ENCODE data around the gene TMEM240.
"Not testable (repeated sequence)": the region's sequence is repeated elsewhere in the genome, so short reads cannot be mapped to it uniquely, and the experiment has no call there.

The TMEM240 gene

DNA sequence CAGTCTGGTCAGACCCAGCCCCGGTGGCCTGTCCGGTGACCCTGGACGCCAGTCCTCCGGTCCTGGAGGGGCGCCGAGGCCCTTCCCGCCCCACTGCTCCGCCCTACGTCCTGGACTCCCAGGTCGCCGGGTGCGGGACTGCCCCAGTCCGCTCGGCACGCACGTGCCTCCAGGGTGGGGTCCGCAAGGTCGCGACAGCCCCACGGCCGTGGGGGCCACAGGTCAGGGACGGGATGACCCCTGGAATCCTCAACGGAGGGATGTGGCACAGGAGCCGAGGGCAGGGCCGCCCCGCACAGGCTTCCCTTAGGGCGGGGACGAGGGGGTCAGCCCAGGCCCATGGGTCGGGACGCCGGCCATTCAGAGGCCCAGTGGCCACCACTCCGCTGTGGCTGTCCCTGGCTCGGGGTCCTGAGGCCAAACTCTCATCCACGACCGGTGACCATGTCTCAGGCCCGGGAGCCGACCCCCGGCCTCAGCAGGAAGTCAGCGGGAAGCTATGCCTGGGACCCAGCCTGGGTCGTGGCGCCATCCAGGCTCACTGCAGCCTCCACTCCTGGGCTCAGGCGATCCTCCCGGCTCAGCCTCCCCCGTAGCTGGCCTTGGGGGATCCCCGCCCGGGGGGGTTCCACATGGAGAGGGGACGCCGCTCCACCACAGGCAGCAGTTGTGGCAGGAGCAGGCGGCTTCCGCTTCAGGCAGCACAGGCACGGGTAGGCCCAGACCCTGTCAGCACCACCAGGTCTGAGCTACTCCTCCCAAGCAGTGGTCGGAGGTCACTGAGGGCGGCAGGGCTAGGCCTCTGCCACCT, 599 bp upstream of the TMEM240 start:
- DNase-seq (ENCODE audit: low read depth in 3 of 3) = no peak

DNA sequence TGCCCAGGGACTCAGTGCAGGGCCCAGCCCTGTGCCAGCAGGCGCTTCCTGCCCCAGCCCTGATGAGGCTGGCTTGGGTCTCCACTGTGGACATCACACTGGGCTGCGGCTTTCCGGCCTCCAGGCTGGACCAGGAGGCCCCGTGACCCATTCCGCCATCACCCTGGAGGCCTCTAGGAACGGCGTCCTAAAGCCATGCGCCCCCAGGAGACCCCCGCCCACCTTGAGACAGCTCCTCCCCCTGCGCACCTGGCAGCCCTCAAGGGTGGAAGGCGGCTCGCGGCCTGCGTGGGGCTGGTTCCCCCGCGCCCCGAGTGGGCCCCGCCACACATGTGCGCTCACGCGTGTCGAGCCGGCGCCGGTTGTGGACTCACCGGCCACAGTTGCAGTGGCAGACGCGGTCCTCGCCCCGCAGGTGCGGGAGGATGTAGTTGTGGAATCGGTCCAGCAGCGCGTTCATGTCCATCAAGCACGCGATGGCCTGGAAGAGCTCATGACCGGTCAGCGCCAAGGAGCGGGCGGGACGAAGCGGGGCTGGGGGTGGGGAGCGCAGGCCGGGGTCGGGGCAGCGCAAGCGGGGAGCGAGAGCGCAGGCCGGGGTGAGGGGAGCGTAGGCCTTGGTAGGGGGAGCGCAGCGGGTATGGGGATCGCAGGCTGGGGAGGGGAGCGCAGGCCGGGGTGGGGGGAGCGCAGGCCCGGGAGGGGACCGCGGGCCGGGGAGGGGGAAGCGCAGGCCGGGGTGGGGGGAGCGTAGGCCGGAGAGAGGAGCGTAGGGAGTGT, 924 bp downstream of the TMEM240 start:
- no peak for DNase-seq (ENCODE audit: low read depth in 3 of 3)

DNA sequence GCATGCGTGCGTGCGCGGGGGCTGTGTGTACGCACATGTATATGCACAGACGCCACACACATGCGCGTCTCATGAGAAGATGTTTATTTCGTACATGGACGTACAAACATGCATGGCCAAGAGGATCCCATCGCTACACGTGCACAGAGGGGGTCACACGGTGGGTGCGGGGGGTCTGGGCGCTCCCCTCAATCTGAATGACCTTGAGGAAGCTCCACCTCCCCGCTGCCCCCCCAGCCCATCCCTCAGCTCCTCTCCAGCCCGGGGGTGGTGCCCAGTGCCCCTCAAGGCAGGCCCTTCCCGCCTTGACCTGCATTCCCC, 1.5 kb downstream of the TMEM240 start:
- DNase-seq (ENCODE audit: low read depth in 3 of 3) = no peak

DNA sequence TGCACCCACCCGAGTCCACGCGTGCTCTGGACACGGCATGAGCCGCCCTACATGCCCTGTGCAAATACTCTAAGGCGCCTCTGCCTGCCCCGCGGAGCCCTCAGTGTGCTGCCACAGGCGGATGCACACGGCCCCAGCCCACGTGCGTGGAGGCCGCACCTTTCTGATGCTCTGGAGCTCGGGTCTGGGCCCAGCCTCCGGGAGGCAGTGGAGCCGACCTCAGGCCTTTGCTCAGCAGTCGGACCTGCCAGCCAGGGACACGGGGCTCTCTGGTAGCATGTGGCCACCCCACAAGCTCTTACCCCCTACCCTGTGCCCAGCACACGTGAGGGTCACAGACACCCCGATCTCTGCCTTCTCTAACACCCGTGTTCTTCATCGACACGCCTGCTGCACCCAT, 2.1 kb downstream of the TMEM240 start:
- DNase-seq (ENCODE audit: low read depth in 3 of 3) = no peak

DNA sequence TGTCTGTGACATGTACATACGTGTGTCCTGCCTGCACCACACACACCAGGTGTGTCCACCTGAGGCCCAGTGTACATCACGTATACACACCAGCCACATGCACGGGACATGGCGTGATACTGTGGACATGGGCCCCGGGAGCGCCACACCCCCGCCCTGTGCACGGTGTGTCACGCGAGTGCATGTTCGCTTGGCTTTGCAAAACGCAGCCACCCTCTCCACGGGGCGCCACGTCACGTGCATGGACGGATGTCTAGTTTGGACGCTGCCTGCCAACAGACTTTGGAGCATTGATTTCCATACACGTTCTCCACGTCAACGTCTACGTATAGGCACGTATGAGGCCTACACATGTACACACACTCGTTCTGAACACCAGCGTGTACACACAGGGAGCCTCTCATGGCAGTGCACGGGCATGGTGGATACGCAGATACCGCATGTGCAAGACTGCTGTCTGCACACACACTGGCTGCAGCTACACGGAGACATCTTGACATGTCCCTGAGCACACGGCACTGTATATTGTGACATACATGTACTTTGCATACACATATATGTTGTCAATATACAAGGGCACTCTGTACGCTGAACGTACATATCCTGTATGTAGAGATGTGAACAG, 2.7 kb downstream of the TMEM240 start:
- no peak for DNase-seq (ENCODE audit: low read depth in 3 of 3)

DNA sequence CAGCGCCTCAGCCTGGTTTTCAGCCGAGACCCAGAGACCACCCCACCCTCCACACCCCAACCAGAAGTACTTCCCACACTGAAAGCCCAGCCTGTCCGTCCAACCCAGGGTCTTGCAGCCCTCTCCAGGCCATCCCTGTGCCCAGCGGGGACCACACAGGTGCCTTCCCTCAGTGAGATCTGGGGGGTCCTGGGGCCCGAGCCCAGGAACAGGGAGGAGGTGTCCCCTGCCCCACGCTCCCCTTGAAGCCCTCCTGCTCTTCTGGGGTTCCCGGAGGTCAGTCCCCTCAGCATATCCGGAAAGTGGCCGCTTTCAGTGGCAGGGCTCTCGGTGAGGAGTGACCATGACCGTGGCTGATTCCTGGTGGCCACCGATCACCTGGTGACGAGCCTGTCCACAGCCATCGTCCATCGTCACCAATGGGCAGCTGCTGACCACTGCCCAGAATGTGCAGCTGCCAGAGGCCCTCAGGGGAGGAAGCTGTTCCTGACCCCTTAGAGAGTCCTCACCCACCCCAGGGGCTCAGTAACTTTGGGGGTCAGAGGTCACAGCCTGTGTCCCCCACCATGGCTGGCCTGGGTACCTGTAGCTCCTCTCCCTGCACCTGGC, 3.4 kb downstream of the TMEM240 start:
- DNase-seq (ENCODE audit: low read depth in 3 of 3) = no peak

DNA sequence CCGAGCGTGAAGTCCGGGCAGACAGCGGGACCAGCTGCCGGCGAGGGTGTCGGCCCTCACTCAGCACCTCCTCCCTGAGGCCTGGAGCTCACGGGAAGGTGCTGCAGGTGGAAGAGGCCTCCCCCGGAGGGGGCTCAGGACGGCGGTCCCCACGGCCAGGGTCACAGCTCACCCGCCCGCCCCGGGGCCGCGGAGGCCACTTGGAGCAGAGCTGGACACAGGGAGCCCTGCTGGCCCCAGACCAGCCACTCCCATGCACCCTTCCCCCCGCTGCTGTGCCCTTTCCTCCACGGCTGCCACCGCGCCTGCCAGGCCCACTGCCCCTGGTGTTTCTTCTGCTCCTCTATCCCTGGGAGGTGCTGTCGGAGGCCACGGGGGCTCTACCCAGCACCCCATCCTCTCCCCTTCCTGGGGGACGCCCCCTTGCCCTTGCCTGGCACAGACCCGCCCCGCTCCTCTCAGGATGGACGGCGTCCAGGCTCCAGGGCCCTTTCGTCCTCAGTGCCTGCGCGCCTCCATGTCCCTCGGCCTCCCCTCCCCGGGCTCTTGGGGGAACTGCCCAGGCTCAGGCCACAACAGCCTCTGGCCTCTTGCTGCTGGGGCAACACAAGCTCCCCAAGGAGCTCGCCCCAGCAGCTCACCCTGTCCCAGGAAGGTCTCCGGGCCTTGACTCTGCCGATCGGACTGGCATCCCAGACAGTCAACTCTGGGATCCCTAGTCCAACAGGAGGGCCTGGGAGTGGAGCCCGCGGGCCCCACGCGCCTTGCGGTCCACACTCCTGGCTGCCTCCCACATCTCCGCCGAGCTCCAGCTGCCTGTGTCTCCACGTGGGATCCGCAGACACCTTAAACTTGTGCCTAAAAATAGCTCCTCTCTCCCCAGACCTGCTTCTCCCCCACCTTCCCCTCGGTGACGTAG, 4.1 kb downstream of the TMEM240 start:
- no peak for DNase-seq (ENCODE audit: low read depth in 3 of 3)

DNA sequence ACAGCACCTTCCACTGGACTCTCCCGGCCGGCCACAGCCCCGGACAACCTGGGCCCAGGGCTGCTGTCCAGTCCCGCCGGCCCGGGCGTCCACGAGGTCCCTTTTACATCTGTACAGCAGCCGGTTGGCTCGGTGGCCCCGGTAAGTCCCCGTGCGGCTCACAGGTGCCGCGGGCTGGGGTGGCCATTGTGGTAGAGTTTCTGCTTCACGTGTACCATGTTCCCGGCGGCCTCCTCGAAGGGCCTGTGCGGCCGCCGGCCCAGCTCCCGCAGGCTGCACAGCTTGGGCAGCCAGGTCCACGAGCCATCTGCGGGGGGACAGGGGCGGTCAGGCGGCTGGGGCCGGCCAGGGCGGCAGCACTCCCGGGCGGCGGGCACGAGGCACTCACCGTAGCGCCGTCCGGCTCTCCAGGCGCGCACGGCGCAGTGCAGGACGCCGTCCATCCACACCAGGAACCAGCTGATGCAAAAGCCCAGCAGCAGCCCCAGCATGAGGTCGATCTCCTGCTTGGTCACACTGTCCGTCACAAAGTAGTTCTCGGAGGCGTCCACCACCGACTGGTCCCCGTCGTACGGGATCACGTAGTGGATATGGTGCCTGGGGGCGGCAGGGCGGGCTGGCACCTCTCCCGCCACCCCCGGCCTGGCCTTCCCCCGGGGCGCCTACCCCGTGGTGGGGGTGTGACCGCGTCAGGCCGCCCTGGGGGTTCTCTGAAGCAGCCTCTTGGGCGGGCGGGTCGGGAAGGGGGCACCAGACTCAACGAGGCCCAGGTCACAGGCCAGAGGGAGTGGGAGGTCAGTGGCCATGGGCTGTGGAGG, 5.0 kb downstream of the TMEM240 start:
- no peak for DNase-seq (ENCODE audit: low read depth in 3 of 3)

DNA sequence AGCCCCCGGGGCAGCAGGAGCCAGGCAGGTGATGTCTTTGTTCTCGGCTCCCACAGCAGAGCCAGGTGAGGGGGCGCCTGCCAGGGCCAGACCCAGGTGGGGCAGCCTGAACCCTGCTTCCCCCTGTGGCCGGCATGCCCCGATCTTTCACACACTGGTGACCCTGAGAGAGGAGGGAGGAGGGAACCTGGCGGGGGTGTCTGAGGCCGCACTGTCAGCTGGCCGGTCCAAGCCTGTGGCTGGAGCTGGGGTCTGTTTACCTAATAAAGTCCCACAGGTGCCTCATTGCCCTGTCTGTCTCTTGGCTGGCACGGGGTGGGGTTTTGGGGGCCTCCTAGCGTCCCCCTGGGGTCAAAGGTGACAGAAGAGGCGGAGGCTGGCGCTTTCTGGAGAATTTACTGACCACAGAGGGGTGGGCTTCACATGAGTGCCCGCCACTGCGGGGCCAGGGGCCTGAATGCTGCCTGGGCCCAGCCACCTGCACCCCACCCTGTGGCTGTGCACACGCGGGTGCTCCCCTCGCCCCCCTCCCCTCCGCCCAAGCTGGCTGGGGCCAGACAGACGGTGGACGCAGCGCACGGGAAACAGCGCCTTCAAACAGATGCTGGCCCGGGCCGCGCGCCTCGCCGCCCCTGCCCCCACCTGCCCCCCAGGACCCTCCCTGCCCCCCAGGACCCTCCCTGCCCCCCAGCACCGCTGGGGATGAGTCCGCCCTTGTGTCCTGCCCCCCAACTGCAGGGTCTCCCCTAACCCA, 5.8 kb downstream of the TMEM240 start:
- DNase-seq (ENCODE audit: low read depth in 3 of 3) = no peak

DNA sequence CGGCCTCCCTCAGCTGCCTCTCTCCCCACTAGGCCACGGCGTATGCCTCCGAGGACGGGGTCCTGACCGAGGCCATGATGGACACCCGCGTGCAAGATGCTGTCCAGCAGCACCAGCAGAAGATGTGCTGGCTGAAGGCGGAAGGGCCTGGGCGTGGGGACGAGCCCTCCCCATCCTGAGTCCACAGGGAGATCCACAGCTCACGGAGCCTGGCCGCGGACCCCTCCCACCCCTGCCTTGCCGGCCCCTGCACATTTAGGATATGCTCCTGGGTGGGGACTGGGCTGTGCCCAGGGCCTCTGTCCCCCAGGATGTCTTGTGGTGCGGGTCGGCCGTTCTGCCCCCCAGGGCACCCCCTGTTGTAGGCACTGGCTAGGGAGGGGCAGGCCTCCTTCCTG, 6.5 kb downstream of the TMEM240 start:
- not testable (repeated sequence) for DNase-seq (ENCODE audit: low read depth in 3 of 3)

DNA sequence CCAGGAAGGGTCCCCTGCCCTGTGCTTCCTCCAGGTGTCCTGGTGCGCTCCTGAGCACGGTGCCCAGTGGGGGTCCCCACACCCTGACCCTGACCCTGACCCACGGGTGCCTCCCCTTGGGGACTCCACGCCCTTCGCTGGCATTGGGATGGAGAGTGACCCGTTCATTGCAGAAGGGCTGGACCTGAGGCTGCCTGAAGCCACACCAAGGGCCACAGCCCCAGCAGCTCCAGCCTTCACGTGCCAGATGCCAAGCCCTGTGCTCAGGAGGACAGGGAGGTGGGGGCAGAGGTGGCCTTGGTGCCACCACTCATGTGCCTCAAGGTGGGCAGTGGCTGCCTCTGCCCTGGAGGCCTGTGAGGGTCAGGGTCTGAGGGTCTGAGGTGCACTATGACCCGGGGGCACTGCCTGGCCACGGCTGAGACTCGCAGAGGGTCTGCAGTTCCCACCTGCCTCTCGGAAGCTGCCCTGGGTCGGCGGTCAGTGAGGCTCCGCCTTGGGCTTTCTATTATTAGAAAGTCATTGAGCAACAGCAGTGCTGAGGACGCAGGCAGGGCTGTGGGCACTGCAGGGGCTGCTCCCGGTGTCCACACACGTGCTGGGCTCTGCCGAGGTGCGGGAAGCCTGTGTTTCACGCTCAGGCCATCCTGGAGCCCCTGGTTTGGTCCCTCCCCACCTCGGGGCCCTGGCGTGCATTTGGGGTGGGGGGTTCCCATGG, 7.1 kb downstream of the TMEM240 start:
- DNase-seq (ENCODE audit: low read depth in 3 of 3) = not testable (repeated sequence)

DNA sequence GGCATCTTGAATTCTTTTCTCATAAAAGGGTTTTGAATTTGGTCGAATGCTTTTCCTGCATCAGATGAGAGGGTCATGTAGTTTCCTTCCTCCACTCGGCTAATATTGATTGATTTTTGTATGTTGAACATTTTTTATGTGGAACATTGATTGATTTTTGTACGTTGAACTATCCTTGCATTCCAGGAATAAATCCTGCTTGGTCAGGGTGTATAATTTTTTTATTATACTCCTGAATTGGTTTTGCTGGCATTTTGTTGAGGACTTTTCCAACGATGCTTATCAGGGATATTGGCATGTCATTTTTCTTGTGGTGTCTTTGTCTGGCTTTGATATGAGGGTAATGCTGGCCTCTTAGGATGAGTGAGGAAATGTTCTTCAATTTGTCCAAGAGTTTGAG, 8.5 kb downstream of the TMEM240 start:
- no peak for DNase-seq (ENCODE audit: low read depth in 3 of 3)

DNA sequence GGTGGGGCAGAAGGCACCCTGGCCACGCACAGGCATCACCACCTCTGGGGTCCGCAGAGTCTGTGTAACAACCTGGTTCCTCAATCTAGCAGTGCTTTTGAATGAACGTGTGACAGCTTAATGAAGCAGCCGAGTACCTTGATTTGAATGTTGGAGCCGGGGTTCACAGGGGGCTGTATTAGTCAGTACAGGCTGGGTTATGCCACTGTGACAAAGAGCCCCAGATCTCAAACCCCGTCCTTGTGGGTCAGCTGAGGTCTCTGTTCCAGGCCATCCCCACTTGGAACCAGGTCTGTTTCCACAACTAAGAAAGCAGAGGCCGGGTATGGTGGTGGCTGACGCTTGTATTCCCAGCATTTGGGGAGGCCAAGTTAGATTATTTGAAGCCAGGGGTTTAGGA, 10.5 kb downstream of the TMEM240 start:
- no peak for DNase-seq (ENCODE audit: low read depth in 3 of 3)

DNA sequence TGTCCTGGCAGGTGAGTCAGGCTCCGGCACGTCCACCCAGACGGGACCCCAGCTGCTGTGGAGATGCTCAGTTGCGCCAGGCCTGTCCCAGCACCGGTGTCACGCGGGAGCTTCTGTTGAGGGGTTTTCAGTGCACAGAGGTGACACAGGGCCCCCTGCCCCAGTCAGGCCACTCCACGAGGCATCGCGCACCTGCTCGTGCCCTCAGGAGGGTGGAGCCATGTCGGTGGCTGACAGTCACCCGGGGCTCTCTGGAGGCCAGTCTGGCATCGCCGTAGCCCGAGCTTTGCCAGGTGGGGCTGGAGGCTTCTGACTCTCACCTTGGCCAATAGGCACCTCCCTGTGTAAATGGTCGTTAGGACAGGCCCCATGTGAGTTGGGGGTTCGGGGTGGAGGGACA, 11.1 kb downstream of the TMEM240 start:
- DNase-seq (ENCODE audit: low read depth in 3 of 3) = no peak

DNA sequence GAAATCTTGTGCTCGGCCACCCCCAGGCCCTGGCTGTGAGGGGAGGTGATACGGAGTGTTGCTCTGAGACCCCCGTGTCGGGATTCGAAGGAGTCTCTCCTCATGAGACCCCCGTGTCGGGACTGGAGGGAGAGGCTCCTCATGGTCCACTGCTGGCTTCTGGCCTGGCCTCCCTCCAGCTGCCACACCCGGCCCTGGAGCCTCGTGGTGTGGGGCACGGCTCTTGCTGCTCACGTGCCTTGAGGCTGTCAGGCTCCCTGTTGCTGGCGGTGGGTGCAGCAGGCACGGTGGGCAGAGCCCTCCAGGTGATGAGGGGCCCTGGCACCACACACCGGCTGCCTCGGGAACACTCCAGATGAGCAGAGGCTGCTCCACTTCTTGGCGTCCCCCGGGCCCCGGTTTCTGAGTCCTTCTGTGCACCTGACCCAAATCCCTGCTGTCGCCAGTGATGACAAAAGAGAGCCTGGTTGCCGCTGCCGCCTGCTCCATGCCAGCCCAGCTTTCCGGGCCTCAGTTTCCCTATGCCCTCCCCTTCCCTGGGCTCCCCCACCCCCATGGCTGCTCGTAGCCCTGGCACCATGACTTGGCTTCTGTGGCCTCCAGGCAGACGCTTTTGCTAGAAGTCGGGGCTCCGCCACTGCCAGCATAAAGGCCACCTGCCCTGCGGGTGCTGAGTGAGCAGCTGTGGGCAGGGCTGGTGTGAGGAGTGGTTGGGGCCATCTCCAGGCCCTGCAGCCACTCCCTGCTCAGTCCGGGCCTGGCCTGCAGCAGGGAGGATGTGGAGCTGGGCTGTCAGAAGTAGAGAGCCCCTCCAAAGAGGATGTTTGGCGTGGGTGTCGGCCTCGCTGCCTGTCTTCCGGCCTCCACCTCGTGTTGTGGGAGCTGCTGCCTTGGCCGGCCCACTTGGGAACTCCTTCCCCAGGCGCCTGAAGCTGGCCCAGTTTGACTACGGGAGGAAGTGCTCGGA, 11.8 kb downstream of the TMEM240 start:
- no peak for DNase-seq (ENCODE audit: low read depth in 3 of 3)

DNA sequence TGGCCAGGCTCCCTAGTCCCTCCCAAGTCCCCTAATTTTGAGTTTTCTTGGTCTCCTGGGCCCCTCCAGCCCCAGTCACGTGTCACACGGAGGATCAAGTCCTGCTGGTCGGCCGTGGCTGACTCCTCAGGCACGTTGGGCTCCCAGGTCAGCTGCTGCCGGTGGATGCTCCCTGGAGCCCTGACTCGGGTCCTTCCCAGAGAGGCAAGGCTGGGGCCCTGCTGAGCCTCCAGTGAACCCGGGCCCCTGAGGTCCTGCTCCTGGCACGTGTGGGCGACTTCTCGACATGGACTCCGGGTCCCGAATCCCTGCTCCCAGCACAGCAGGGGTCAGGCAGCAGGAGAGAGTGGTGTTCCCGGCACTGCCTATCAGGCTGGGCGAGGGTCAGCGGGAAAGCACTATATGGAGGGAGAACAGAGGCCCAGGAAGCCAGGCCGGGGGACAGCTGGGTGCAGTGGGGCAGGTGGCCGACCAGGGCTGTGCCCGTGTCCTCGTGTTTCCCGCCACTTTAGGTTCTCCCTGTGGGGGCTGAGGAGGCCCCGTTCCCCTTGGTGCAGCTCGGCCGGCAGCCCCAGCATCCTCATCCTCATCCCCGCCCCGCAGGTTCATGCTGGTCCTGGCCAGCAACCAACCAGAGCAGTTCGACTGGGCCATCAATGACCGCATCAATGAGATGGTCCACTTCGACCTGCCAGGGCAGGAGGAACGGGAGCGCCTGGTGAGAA, 13.2 kb downstream of the TMEM240 start:
- DNase-seq (ENCODE audit: low read depth in 3 of 3) = no peak

DNA sequence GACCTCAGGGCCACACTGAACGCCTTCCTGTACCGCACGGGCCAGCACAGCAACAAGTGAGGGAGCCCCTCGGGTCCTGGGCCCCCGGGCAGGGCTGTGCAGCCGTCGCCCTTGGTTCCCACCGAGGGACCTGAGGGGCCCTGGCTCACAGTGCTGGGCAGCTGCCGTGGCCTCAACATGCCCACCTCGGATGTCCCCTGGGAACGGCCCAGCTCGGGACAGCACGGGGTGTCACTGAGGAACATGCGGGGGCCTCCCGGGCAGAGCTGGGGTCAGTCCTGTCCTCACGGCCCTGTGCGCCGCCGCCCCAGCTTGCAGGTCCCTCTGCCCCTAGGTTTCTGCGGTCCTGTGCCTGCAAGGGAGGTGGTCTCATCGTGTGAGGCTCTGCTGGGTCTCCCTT, 13.9 kb downstream of the TMEM240 start:
- DNase-seq (ENCODE audit: low read depth in 3 of 3) = not testable (repeated sequence)
